IMR-90 (cell line): ENCODE measurements around the gene MLYCD. TPM values are rescaled to one million over a fixed set of nuclear protein-coding genes. Genes with fewer than 3 reads are reported as not detected.

Experiments
- ATAC-seq: fragments of 200-7000 bp; cut with Tn5 transposase; 2 replicates; pipeline ENCODE4 v1.9.1; 2020; ENCODE audit warnings: low read depth, mild to moderate bottlenecking, moderate library complexity
- BruUV-seq: library from RNA; stranded (reverse); fragments of 400-500 nt; replicated peaks from 2 replicates; lab custom pipeline; 2021; lab: Mats Ljungman, UMichigan
- CTCF ChIA-PET: fragments of 300-600 bp; formaldehyde crosslinking; extraction: SDS; loops from one replicate; lab custom pipeline; 2021; ENCODE audit warnings: antibody characterized with exemption; lab: Yijun Ruan, JAX
- POLR2A ChIA-PET: fragments of 300-600 bp; sonication (Branson Sonifier 250); formaldehyde crosslinking; loops from one replicate; lab custom pipeline; 2022; ENCODE audit warnings: antibody characterized with exemption; ENCODE audit not compliant: unreplicated experiment; lab: Charles Lee
- DNase-seq: peaks from one replicate; pipeline ENCODE4 v3.0.0; 2013
- H2AFZ ChIP-seq: replicated peaks from 2 replicates; pipeline ENCODE3; 2013; ENCODE audit warnings: low read length, mild to moderate bottlenecking; ENCODE audit not compliant: poor library complexity
- H2AK5ac ChIP-seq: 2 replicates; pipeline ENCODE4 v1.6.1; 2013; ENCODE audit warnings: low read depth, low read length, inconsistent platforms
- H2AK9ac ChIP-seq: replicated peaks from 2 replicates; pipeline ENCODE3; 2013; ENCODE audit warnings: mild to moderate bottlenecking, low read depth, low read length, moderate library complexity; ENCODE audit not compliant: poor library complexity
- H2BK120ac ChIP-seq: 2 replicates; pipeline ENCODE4 v1.6.1; 2013; ENCODE audit warnings: low read depth, low read length, inconsistent platforms
- H2BK15ac ChIP-seq: 3 replicates; pipeline ENCODE4 v1.6.1; 2013; ENCODE audit warnings: low read depth, low read length, inconsistent platforms
- H2BK20ac ChIP-seq: 2 replicates; pipeline ENCODE4 v1.6.1; 2013; ENCODE audit warnings: low read depth, mild to moderate bottlenecking, inconsistent platforms, low read length, moderate library complexity
- H2BK5ac ChIP-seq: 2 replicates; pipeline ENCODE4 v1.6.1; 2013; ENCODE audit warnings: mild to moderate bottlenecking, low read depth, low read length, inconsistent platforms; ENCODE audit not compliant: poor library complexity, severe bottlenecking
- H3K14ac ChIP-seq: replicated peaks from 2 replicates; pipeline ENCODE4 v1.6.1; 2013; ENCODE audit warnings: low read depth, low read length, inconsistent platforms
- H3K18ac ChIP-seq: 2 replicates; pipeline ENCODE4 v1.6.1; 2013; ENCODE audit warnings: low read depth, low read length, control low read depth
- H3K23ac ChIP-seq: 2 replicates; pipeline ENCODE4 v1.6.1; 2013; ENCODE audit warnings: low read depth, low read length, inconsistent platforms
- H3K27ac ChIP-seq: 2 replicates; pipeline ENCODE4 v1.5.1; 2013; ENCODE audit warnings: mild to moderate bottlenecking, control low read depth, low read length; ENCODE audit not compliant: insufficient read depth
- H3K27me3 ChIP-seq: 2 replicates; pipeline ENCODE4 v1.6.1; 2013; ENCODE audit warnings: low read length; ENCODE audit not compliant: control insufficient read depth, insufficient read depth
- H3K36me3 ChIP-seq: 2 replicates; pipeline ENCODE4 v1.6.1; 2013; ENCODE audit warnings: low read length, mixed read lengths; ENCODE audit not compliant: control insufficient read depth, insufficient read depth
- H3K4ac ChIP-seq: 2 replicates; pipeline ENCODE4 v1.6.1; 2013; ENCODE audit warnings: low read depth, low read length, inconsistent platforms
- H3K4me1 ChIP-seq: 2 replicates; pipeline ENCODE4 v1.6.1; 2013; ENCODE audit warnings: low read length, mixed read lengths; ENCODE audit not compliant: control insufficient read depth, insufficient read depth
- H3K4me2 ChIP-seq: 2 replicates; pipeline ENCODE4 v1.6.1; 2013; ENCODE audit warnings: low read depth, mild to moderate bottlenecking, control low read depth, low read length, moderate library complexity
- H3K4me3 ChIP-seq: 2 replicates; pipeline ENCODE4 v1.5.1; 2013; ENCODE audit warnings: low read depth, mild to moderate bottlenecking, control low read depth, low read length, moderate library complexity; ENCODE audit not compliant: insufficient read depth
- H3K56ac ChIP-seq: 2 replicates; pipeline ENCODE4 v1.6.1; 2013; ENCODE audit warnings: low read length, inconsistent platforms; ENCODE audit not compliant: insufficient read depth; ENCODE audit errors: extremely low read depth
- H3K79me1 ChIP-seq, 2 experiments: 2 replicates each; pipeline ENCODE4 v1.6.1; 2013; ENCODE audit warnings: low read length in 2 of 2, inconsistent platforms in 1 of 2, low read depth in 1 of 2
- H3K9ac ChIP-seq: 2 replicates; pipeline ENCODE4 v1.6.1; 2013; ENCODE audit warnings: low read depth, low read length, control low read depth
- H3K9me1 ChIP-seq: 2 replicates; pipeline ENCODE4 v1.6.1; 2013; ENCODE audit warnings: low read length, inconsistent platforms; ENCODE audit not compliant: insufficient read depth
- H3K9me3 ChIP-seq: 2 replicates; pipeline ENCODE4 v1.6.1; 2013; ENCODE audit warnings: low read length; ENCODE audit not compliant: control insufficient read depth, insufficient read depth
- H4K20me1 ChIP-seq: 2 replicates; pipeline ENCODE4 v1.6.1; 2013; ENCODE audit warnings: low read length, inconsistent platforms; ENCODE audit not compliant: insufficient read depth
- H4K5ac ChIP-seq: 2 replicates; pipeline ENCODE4 v1.6.1; 2013; ENCODE audit warnings: mild to moderate bottlenecking, low read depth, low read length, control low read depth
- H4K8ac ChIP-seq, 2 experiments: 2 replicates each; pipeline ENCODE4 v1.6.1; 2013; ENCODE audit warnings: low read depth in 2 of 2, low read length in 2 of 2, control low read depth in 1 of 2, inconsistent platforms in 1 of 2
- H4K91ac ChIP-seq: 2 replicates; pipeline ENCODE4 v1.6.1; 2013; ENCODE audit warnings: low read depth, low read length, inconsistent platforms; ENCODE audit not compliant: insufficient read depth
- BHLHE40 ChIP-seq: fragments of 150-350 bp; IDR thresholded peaks from 2 replicates; pipeline ENCODE4 v1.6.1; 2016; ENCODE audit warnings: mild to moderate bottlenecking, low read depth, low read length
- CEBPB ChIP-seq: IDR thresholded peaks from 2 replicates; pipeline ENCODE4 v1.6.1; 2012; ENCODE audit warnings: low read depth, low read length, improper control_type of control experiment
- MAFK ChIP-seq: IDR thresholded peaks from 2 replicates; pipeline ENCODE4 v1.6.1; 2012; ENCODE audit warnings: low read depth, low read length, improper control_type of control experiment
- MAZ ChIP-seq: IDR thresholded peaks from 2 replicates; pipeline ENCODE4 v1.6.1; 2012; ENCODE audit warnings: low read depth, mild to moderate bottlenecking, low read length, improper control_type of control experiment, moderate library complexity, borderline replicate concordance
- RCOR1 ChIP-seq: IDR thresholded peaks from 2 replicates; pipeline ENCODE4 v1.6.1; 2012; ENCODE audit warnings: mild to moderate bottlenecking, low read length, improper control_type of control experiment; ENCODE audit not compliant: insufficient replicate concordance
- RFX5 ChIP-seq: IDR thresholded peaks from 2 replicates; pipeline ENCODE4 v1.8.0; 2012; ENCODE audit warnings: low read depth, mild to moderate bottlenecking, low read length, moderate library complexity
- WGBS, 2 experiments: methylation state at CpG; one replicate each; pipeline versions ENCODE4 v1.1.5 to v1.1.7; 2013; ENCODE audit warnings: missing lambda C conversion rate in 2 of 2; ENCODE audit not compliant: insufficient read length in 1 of 2; ENCODE audit errors: extremely low coverage in 2 of 2; 5-methylcytosine and 5-hydroxymethylcytosine counted together
- dilution Hi-C: fragments of 300-500 bp; cut with HindIII; formaldehyde crosslinking; loops from one replicate; pipeline ENCODE4 v1.14.3; 2018; ENCODE audit warnings: low sequenced_read_pairs; ENCODE audit not compliant: unreplicated experiment
- in situ Hi-C: fragments of 300-500 bp; cut with MboI; formaldehyde crosslinking; loops from 3 replicates; pipeline ENCODE4 v1.14.3; 2019; ENCODE audit warnings: low sequenced_read_pairs, inconsistent platforms, mixed read lengths
- intact Hi-C: fragments of 100-400 bp; cut with micrococcal nuclease; formaldehyde crosslinking; loops from 2 replicates; pipeline ENCODE4 v1.10.0; 2022
- polyA plus RNA-seq, 3 experiments: library from polyadenylated mRNA; depleted of rRNA; stranded (reverse); fragments of >200 nt; gene quantifications; 2 replicates each; pipeline ENCODE4 v1.2.3, GENCODE V29; 2012; ENCODE audit warnings: low replicate concordance in 1 of 3
- total RNA-seq: library from RNA; depleted of rRNA; stranded (reverse); fragments of >200 nt; gene quantifications from 2 replicates; pipeline ENCODE4 v1.2.3, GENCODE V29; 2012; rRNA removed

Gene MLYCD
- total and polyA plus RNA-seq, 2 of the 4 experiments (the other 2 are of a cell fraction): 1.9 to 2.7 TPM

DNA sequence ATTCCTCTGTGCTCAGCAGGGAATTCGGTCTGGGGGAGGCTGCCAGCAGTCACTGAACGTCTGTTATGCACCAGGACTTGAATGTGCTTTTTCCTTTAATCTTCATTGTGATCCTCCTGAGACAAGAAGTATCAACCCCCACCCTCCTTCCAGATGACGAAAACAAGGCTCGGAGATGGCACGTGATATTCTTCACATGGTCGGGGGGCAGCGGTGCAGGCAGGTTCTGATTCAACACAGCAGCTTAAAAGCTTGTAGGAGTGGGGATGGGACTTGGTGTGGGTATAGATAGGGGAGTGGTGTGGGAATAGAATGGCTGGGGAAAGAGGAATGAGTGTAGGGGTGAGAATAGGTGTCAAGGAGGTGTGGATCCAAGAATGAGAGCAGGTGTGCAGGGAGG is 75.6 kb downstream of the MLYCD start (continued):
- no peak for TF ChIP-seq RFX5
- TF ChIP-seq CEBPB: no peak
- TF ChIP-seq RCOR1: no peak

DNA sequence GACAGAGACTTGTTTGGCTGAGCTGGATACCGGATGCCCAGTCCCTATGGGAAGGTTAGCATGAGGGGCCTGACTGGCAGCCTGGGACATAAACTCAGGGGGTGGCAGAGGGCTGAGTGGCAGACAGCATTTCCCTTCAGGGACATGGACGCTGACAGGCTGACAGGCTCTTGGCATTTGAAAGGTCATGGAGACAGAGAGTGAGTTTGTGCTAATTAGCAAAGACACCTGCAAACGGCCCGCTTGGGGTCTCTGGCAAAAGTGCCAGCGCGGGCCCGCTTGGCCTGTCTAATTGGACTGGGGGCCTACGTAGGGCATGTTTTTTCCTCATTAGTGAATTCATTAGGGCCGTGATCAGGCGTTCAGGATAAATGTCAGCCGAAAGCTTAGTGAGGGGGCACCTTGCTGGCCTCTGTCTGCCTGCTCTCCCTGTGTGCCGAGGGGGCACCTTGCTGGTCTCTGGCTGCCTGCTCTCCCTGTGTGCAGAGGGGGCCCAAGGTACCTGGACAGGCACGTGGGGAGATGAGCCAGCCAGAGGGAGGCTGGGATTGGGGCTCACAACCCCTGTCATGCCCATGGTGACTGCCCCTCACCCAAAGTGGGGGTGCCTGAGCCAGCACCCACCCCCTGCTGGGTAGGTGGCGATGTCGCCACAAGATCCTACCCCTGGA is 76.8 kb downstream of the MLYCD start:
- H3K9ac ChIP-seq: no peak overlapping the region
- in situ Hi-C loops: no loop called here
- no peak overlapping the region for H2BK15ac ChIP-seq
- H2BK5ac ChIP-seq: no peak overlapping the region
- dilution Hi-C loops: no loop called here
- peaks cover 14% of the 10 kb centered on the region for H3K9me3 ChIP-seq
- ATAC-seq (no peak), DNase-seq (no peak)
- H3K4ac ChIP-seq: no peak overlapping the region
- no peak overlapping the region for H3K18ac ChIP-seq
- no peak overlapping the region for H4K91ac ChIP-seq
- no peak for TF ChIP-seq RFX5
- no peak for TF ChIP-seq MAFK
- TF ChIP-seq MAZ: no peak
- TF ChIP-seq CEBPB: no peak
- no peak for TF ChIP-seq BHLHE40
- H3K14ac ChIP-seq: no peak overlapping the region
- 73% methylated on average over 6 of the region's 15 CpGs; no CpG with 5 or more reads in 1 of the 2 experiments for WGBS, 2 experiments
- H3K4me2 ChIP-seq: no peak overlapping the region
- POLR2A ChIA-PET: no interaction called here
- no peaks in the 10 kb centered on the region for H3K4me1 ChIP-seq
- H3K4me3 ChIP-seq: no peak overlapping the region
- no TSS peak for BruUV-seq
- peaks cover 34% of the 10 kb centered on the region for H3K27me3 ChIP-seq
- no peak overlapping the region for H4K5ac ChIP-seq
- H2BK20ac ChIP-seq: no peak overlapping the region
- H2AK9ac ChIP-seq: no peak overlapping the region
- H2AFZ ChIP-seq: no peak overlapping the region
- intact Hi-C loops: no loop called here
- no peak overlapping the region for H3K23ac ChIP-seq
- H2AK5ac ChIP-seq: no peak overlapping the region
- H3K36me3 ChIP-seq: no peaks in the 10 kb centered on the region
- H4K8ac ChIP-seq: no peak overlapping the region
- H3K27ac ChIP-seq: no peak overlapping the region
- no peaks in the 10 kb centered on the region for H3K9me1 ChIP-seq
- no peaks in the 10 kb centered on the region for H3K79me1 ChIP-seq
- CTCF ChIA-PET: no interaction called here
- no peak overlapping the region for H3K56ac ChIP-seq
- no peaks in the 10 kb centered on the region; the same call in 1 of the 2 replicates for H4K20me1 ChIP-seq
- no peak overlapping the region for H2BK120ac ChIP-seq

Other genes with a start within 250 kb of the MLYCD start
- 8.8 and 20.6 TPM in 2 replicates for gene HSBP1, start 91.1 kb upstream of the MLYCD start, total RNA-seq
- gene HSBP1, start 91.1 kb upstream of the MLYCD start, polyA plus RNA-seq (2012; rRNA removed): 65.2 and 125 TPM in 2 replicates
- 0.83 and 0.90 TPM in 2 replicates for gene OSGIN1, start 54.1 kb downstream of the MLYCD start, total RNA-seq
- 6.4 and 7.4 TPM in 2 replicates for gene OSGIN1, start 54.1 kb downstream of the MLYCD start, polyA plus RNA-seq (2012; rRNA removed)
- under 0.01 TPM in 1 of 2 replicates, not detected in the other for gene NECAB2, start 69.1 kb downstream of the MLYCD start, total RNA-seq
- 0.26 and 0.27 TPM in 2 replicates for gene NECAB2, start 69.1 kb downstream of the MLYCD start, polyA plus RNA-seq (2012; rRNA removed)
- gene SLC38A8, start 143.7 kb downstream of the MLYCD start, total RNA-seq: not detected in 2 replicates
- not detected in 2 replicates for gene SLC38A8, start 143.7 kb downstream of the MLYCD start, polyA plus RNA-seq (2012; rRNA removed)
- gene MBTPS1, start 217.8 kb downstream of the MLYCD start, total RNA-seq: 70.3 and 70.4 TPM in 2 replicates
- 45.9 and 59.0 TPM in 2 replicates for gene MBTPS1, start 217.8 kb downstream of the MLYCD start, polyA plus RNA-seq (2012; rRNA removed)
- gene HSDL1, start 246.1 kb downstream of the MLYCD start, total RNA-seq: 18.3 and 25.6 TPM in 2 replicates
- 9.4 and 11.6 TPM in 2 replicates for gene HSDL1, start 246.1 kb downstream of the MLYCD start, polyA plus RNA-seq (2012; rRNA removed)
- not detected in 2 replicates for gene DNAAF1, start 246.2 kb downstream of the MLYCD start, total RNA-seq
- 0.05 TPM in 1 of 2 replicates, not detected in the other for gene DNAAF1, start 246.2 kb downstream of the MLYCD start, polyA plus RNA-seq (2012; rRNA removed)